Anterior cingulate cortex (tissue), 58 donors: ENCODE measurements around the gene JAKMIP1.

Experiments
- DNase-seq, 58 donors: peaks; one replicate each; lab custom pipeline; 2025; lab: John Stamatoyannopoulos, UW

JAKMIP1 gene

DNA sequence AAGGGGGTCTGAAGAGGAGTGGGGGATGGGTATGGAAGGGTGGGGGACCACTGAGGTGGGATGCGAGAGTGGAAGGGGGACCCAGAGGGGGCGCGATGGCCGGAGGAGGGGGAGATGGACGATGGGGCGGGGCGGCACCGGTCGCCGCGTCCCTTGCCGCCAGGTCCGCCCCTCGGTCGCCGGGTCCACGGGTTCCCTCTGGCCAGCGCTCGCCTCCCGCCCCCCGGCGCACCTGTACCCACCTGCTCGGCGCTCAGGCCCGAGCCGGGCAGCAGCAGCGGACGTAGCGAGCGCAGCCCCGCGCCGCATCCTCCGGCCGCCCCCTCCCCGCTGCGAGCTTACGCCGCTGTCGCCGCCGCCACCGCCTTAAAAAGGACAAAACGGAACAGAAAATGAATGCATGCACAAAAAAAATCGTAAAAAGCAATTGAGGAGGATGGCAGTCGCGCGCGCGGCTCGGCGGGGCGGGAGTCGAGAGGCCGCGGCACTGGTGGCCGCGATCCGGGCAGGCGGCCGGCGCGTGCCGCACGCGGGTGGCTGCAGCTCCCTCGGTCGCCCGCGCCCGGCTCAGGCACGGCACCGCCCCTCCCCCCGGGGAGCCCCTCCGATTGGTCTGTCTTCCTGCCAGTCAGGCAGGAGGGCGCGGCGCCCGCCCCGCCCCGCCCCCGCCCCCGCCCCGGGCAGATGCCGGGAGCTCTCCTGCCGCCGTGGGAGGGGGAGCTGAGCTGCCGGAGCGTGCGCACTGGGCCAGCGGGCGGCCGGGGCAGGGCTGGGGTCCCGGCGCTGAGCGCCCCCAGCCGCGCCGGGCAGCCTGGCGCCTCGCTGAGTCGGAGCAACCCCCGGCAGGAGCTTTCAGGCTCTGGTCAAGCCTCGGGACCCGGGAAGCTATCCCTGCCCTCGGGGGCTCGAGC, at the start of gene JAKMIP1:
TSS of gene JAKMIP1 (minus strand) at position 539 of the 911 bp plus-strand sequence. CDS start 87,699 bp downstream, outside the sequence.
- DNase-seq = peak in 56 of 58 donors; percentile 47 to 94 (median 83)

DNA sequence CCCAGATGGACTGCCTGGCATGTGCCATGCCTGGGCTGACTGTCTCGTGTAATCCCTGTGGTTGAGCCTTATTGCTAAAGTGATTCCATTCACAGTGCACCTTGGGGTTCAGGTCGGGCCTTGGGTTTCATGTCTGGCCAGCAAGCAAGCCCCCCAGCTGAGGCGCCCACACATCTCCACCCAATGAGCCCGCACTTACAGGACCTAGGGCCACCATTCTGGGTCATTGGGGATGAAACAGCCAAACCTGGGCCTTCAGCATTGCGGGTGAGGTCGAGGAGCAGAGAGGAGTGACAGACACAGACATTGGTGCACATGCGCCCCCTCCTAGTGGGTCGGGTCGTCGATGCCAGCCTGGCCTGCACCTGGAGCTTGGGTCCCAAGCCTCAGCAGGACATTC, 48.0 kb upstream of the JAKMIP1 start:
- DNase-seq = no peak

- DNase-seq = no peak
These were observed 45.9 kb upstream of the JAKMIP1 start for GRCh38 chr4:6246170-6246634.

DNA sequence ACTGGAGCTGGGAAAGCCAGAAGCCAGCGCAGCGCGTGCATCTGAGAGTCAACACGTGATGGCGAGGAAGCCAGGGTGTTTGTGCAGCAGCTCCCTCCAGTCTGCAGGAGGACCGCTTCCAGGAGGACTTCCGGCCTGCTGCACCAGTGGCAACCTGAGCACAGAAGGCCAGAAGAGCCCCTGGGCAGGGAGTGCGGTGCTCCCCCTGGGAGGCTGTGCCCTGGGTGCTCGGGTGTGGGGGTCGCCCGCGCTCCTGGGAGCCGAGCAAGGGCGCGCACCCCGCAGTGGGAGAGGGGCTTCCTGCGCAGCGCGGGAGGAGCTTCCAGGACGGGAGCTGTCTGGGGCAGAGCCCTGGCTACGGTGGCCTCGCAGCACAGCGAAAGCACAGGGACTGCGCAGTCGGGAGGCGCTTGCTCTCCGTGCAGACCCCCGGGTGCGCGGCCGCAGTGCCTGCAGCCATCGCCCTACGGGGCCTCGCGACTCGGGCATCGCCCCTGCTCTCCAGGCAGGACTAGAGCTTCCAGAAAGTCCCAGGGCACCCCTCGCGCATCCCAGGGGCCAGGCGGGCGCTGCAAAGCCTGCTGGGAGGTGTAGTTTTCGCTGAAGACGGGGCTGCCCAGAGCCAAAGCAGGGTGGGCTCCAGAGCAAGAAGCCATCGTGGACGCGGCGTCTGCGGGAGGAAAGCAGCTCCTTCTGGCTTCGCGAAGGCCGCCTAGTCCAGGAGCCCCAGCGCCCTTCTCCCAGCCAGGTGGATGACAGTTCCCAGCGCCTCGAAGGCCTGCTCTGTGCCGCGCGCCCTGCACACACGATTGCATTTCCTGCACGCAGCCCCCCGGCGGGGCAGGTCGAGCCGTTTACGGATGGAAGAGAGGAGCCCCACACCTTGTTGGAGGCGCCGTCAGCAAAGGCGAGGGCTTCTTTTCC, 45.2 kb upstream of the JAKMIP1 start:
- peak in 50 of 58 donors; percentile 18 to 85 (median 50) for DNase-seq

GRCh38 chr4:6242271-6243029, 42.1 kb upstream of the JAKMIP1 start:
- DNase-seq = no peak

DNA sequence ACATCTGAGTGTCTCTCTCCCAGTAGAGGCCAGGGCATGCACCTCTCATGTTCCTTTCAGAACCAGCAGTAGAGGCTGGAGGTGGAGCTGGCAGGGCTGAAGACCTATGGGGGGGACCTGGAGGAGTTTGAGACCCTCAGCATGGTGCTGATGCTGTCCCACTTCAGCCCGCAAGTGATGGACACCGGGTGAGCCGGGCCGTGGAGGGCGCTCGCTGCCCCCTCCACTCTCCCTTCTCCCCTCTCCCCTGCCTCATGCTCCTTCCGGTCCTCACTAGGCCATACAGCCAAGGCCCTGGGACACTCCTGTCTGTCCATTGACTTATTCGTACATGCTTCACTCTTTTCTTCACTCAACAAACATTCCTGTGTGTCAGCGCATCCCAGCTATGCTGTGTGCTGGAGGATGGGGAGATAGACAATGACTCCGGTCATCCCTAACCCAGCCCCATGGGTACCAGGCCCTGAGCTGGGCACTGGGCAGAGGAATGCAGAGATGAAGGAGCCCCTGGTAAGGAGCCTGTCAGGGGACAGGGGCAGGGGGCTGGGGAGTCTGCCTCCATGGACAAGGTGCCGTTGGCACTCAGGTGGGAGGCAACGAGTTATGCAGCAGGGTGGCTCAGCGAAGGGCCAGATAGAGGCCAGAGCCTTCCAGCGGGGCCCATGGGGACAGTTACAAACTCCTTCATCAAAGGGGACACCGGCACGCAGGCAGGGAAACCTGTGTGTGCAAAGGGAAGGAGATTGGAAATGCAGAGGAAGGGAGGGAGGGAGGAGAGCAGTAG, 40.9 kb upstream of the JAKMIP1 start:
- no peak for DNase-seq

DNA sequence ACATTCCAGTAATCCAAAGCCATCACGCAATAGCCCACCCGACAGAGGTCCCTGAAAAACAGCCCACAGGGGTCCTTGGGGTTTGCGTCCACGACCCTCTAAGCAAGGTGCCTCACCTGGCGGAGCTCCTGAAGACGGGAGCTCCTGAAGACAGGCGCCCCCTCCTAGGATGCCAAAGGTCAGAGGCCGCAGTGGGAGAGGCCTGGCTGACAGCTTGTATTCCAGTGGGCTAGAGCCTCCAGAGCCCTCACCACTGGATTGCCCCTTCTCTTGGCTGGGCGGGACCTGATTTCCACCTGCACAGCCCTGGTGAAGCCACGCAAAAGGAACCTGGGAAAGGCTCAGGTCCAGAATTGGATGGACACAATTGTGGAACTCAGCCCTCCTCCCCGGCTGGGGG, 39.6 kb upstream of the JAKMIP1 start:
- no peak for DNase-seq

DNA sequence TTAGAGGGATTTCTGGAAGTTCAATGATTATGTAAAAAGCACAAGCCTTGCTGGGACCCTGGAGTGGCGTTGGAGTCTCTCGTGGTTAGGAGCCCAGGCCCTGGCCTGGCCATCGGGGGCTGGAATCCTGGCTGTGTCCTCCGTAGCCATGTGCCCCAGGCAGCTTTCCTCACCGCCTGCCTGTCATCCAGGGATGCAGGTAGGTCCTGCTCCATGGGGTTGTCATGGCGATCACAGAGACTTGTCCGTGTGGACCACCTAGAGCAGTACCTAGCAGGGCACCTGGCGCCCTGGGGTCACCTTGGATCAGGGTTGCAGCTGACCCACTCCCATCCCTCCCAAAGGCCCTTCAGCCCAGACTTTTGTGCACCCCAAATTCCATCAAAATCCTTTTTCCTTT, 39.1 kb upstream of the JAKMIP1 start:
- no peak for DNase-seq

DNA sequence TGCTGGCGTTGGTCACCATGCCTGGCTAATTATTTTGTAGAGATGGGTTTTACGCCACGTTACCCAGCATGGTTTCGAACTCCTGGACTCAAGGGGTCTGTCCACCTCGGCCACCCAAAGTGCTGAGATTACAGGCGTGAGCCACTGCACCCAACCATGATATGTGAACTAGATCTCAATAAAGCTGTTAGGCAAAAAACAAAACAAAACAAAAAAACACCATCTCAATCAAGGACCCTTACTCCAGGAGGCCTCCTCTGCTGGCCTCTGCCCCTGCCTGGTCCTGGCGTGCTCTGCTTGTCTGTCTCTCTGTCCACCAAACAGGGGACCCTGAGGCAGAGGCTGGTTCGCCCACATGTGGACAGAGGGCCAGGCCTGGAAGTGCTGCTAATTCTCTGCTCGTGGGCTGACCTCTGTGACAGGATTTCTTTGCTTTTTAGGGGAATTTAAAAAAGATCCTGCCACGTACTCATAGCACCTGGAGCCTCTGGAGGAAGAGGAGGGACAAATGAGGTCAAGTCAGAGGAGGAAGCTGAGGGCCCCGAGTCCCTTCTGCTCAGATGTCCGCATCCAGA, 36.6 kb upstream of the JAKMIP1 start:
- DNase-seq = no peak

DNA sequence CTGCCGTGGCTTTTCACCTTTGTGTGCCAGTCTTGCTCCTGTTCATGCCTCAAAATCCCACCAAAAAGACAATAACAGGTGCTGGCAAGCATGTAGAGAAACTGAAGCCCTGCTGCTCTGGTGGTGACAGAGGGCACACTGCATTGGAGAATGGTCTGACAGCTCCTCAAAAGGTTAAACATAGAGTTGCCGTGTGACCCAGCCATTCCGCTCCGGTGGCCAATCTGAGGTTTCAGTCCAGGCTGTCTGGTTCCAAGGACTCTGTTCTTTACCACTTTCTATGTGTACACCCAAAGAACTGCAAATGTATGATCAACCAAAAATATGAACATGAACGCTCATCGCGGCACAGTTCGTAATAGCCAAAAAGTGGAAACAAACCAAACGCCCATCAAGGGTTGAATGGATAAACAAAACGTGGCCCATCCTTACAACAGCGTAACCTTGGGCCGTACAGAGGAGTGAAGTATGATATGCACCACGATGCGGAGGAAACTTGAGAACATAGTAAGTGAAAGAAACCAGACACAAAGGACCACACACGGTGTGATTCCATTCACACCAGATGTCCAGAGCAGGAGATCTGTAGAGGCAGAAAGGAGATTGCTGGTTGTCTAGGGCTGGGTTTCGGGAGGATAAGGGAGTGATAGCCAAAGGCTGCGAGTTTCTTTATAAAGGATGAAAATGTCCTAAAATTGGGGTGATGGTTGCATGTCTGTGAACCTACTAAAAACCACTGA, 35.7 kb upstream of the JAKMIP1 start:
- no peak for DNase-seq

- DNase-seq = no peak
These were observed 34.7 kb upstream of the JAKMIP1 start for GRCh38 chr4:6235012-6235411.

- DNase-seq = no peak
These were observed 33.6 kb upstream of the JAKMIP1 start for GRCh38 chr4:6233929-6234328.

DNA sequence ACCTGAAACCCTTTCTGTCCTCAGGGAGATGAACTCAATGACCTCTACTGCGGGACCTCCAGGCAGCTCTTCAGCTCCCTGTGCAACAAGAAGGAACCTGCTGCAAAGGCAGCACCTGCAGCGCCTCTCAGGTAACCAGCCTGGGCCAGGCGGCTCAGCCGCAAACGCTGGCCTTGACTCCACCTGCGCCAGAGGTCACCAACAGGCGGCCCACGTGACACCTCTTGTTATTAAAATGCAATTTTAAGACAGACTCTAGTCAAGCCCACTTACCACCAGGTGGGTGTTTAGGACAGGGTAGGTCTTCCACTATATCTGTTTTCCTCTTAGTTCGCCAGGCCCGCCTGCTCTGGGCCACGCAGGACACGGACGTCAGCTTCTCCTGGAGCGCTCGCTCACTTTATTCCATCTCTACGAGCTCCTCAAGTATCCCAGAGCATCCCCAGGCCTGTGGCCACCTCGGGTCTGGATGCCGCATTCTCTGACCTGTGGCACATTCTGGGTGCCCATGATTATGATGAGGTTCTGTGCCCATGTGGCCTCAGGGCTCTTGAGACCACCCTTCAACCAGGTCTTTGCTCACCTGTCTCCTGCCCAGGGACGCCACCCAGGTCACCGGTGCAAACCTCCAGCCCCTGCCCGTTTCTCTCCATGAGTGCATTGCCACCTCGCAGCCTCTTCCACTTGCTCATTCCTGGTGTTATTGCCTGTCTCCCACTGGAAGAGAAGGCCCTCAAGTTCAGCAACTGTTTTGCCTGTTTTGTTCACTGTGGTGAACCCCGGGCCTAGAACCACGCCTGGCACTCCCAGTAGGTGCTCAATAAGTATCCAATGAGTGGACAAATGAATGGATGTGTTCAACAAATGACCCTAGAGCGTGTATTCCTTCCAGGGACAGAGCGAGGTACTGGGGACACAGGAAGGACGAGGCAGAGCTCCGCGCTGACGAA, 32.8 kb upstream of the JAKMIP1 start:
- DNase-seq = no peak

GRCh38 chr4:6231663-6232165, 31.4 kb upstream of the JAKMIP1 start:
- no peak for DNase-seq

- no peak for DNase-seq
These were observed 30.7 kb upstream of the JAKMIP1 start for GRCh38 chr4:6230827-6231662.

GRCh38 chr4:6230502-6230785, 30.1 kb upstream of the JAKMIP1 start:
- no peak for DNase-seq
